Sigmoid colon (tissue), 4 donors: ENCODE measurements around the gene RINL.

Experiments used
- CTCF ChIP-seq, 4 experiments: fragments of 450-650 bp in 3 of 4; fragments of 200-600 bp in 1 of 4; IDR thresholded peaks; one replicate each; pipeline ENCODE4 v1.5.1; 2016 to 2019; ENCODE audit warnings: antibody characterized with exemption in 4 of 4, mild to moderate bottlenecking in 3 of 4, moderate library complexity in 2 of 4
- EP300 ChIP-seq, 4 donors: sonication (generic); formaldehyde crosslinking; IDR thresholded peaks; one replicate each; pipeline ENCODE4 v1.6.1; 2017; ENCODE audit warnings: antibody characterized with exemption in 4 of 4
- POLR2A ChIP-seq, 2 donors: fragments of 450-650 bp; IDR thresholded peaks; one replicate each; pipeline ENCODE4 v1.6.1; 2016; ENCODE audit warnings: antibody characterized with exemption in 2 of 2, mild to moderate bottlenecking in 2 of 2, moderate library complexity in 2 of 2
- POLR2AphosphoS5 ChIP-seq, 4 donors: sonication (generic); formaldehyde crosslinking; IDR thresholded peaks; one replicate each; pipeline ENCODE4 v1.6.1; 2017; ENCODE audit warnings: antibody characterized with exemption in 4 of 4

GRCh38 chr19:38834590-38834989 lies 43.5 kb downstream of the RINL start:
- no peak for TF ChIP-seq POLR2AphosphoS5 (IDR thresholded peaks at IDR 0.05)
- TF ChIP-seq EP300 (IDR thresholded peaks at IDR 0.05): no peak
- TF ChIP-seq CTCF (IDR thresholded peaks at IDR 0.05): no peak
- TF ChIP-seq POLR2A (IDR thresholded peaks at IDR 0.05): no peak
